Activated naive CD4-positive, alpha-beta T cell treated with anti-CD3 and anti-CD28 coated beads, Interleukin-2, amount 50 U/mL, for 72 hours (primary cell): ENCODE data around the gene DCXR. TPM values are rescaled to one million over a fixed set of nuclear protein-coding genes. Genes with fewer than 3 reads are reported as not detected.

Experiments used
- ATAC-seq, 2 donors: fragments of 150-1000 bp; cut with Tn5 transposase; 2 replicates each; pipeline ENCODE4 v1.10.0; 2021; ENCODE audit warnings: mild to moderate bottlenecking in 2 of 2, moderate library complexity in 2 of 2
- DNase-seq, 2 donors: peaks; one replicate each; pipeline ENCODE4 v3.0.0; 2021 to 2022; ENCODE audit warnings: low spot score in 2 of 2
- H3K27ac Mint-ChIP-seq, 2 donors: one replicate each; pipeline ENCODE4 v1.8.0; 2022; ENCODE audit warnings: mild to moderate bottlenecking in 2 of 2, mixed read lengths in 2 of 2
- H3K36me3 Mint-ChIP-seq, 2 donors: one replicate each; pipeline ENCODE4 v1.8.0; 2022; ENCODE audit warnings: mixed read lengths in 2 of 2
- H3K9me3 Mint-ChIP-seq, 2 donors: one replicate each; pipeline ENCODE4 v1.8.0; 2022; ENCODE audit warnings: mixed read lengths in 2 of 2
- total RNA-seq, 2 donors: library from RNA; stranded (reverse); gene quantifications; one replicate each; pipeline ENCODE4 v1.2.3, GENCODE V29; 2022

Gene DCXR
- total RNA-seq, 2 donors from 2014 or later, result 85.5 to 128 TPM

- peak within 1 kb of the TSS in 1 of 2 donors; percentile 84 for H3K27ac Mint-ChIP-seq
- no peaks in the 10 kb centered on the region for H3K9me3 Mint-ChIP-seq
- no peaks in the 10 kb centered on the region for H3K36me3 Mint-ChIP-seq
Measured at GRCh38 chr17:82022310-82022980, 15.1 kb downstream of the DCXR start, which contains the start of gene CENPX. Gene CENPX (minus strand): TSS chr17:82022878. CDS start chr17:82022861, 17 bp downstream.

GRCh38 chr17:82021900-82022309 lies 15.6 kb downstream of the DCXR start:
- Mint-ChIP-seq H3K36me3 (no peaks in the 10 kb centered on the region), H3K27ac (peak overlapping the region in 1 of 2 donors; percentile 84), H3K9me3 (no peaks in the 10 kb centered on the region)
- ATAC-seq (no peak), DNase-seq (no peak)

More at GRCh38 chr17:82022310-82022980, 15.1 kb downstream of the DCXR start, which contains the start of gene CENPX:
- DNase-seq (no peak), ATAC-seq (no peak)

- DNase-seq (peak in 1 of 2 donors; percentile 64), ATAC-seq (no peak)
- Mint-ChIP-seq H3K27ac (peak overlapping the region in 1 of 2 donors; percentile 84), H3K36me3 (no peaks in the 10 kb centered on the region), H3K9me3 (no peaks in the 10 kb centered on the region)
Measured at GRCh38 chr17:82021107-82021899, 16.2 kb downstream of the DCXR start.

- DNase-seq (no peak), ATAC-seq (no peak)
- Mint-ChIP-seq H3K9me3 (no peaks in the 10 kb centered on the region), H3K36me3 (no peaks in the 10 kb centered on the region), H3K27ac (no peak overlapping the region)
Measured at GRCh38 chr17:82020572-82021106, 16.9 kb downstream of the DCXR start.

GRCh38 chr17:82019690-82020571 lies 17.6 kb downstream of the DCXR start:
- no peaks in the 10 kb centered on the region for H3K9me3 Mint-ChIP-seq
- no peak overlapping the region for H3K27ac Mint-ChIP-seq
- DNase-seq (peak in 1 of 2 donors; percentile 87), ATAC-seq (no peak)
- no peaks in the 10 kb centered on the region for H3K36me3 Mint-ChIP-seq

GRCh38 chr17:82018989-82019689 lies 18.4 kb downstream of the DCXR start:
- ATAC-seq (no peak), DNase-seq (no peak)
- Mint-ChIP-seq H3K27ac (no peak overlapping the region), H3K36me3 (no peaks in the 10 kb centered on the region), H3K9me3 (no peaks in the 10 kb centered on the region)

GRCh38 chr17:82018152-82018988 lies 19.1 kb downstream of the DCXR start:
- DNase-seq (no peak), ATAC-seq (no peak)
- Mint-ChIP-seq H3K9me3 (no peaks in the 10 kb centered on the region), H3K36me3 (no peaks in the 10 kb centered on the region), H3K27ac (peak overlapping the region in 1 of 2 donors; percentile 56)

GRCh38 chr17:82017612-82018151 lies 19.8 kb downstream of the DCXR start:
- ATAC-seq, result no peak

GRCh38 chr17:82016875-82017459 lies 20.5 kb downstream of the DCXR start:
- H3K36me3 Mint-ChIP-seq, result no peaks in the 10 kb centered on the region

More at GRCh38 chr17:82017612-82018151, 19.8 kb downstream of the DCXR start:
- Mint-ChIP-seq H3K9me3 (no peaks in the 10 kb centered on the region), H3K36me3 (no peaks in the 10 kb centered on the region), H3K27ac (peak overlapping the region in 1 of 2 donors; percentile 56)
- no peak for DNase-seq

GRCh38 chr17:82016061-82016874 lies 21.2 kb downstream of the DCXR start:
- H3K9me3 Mint-ChIP-seq, result no peaks in the 10 kb centered on the region
- H3K36me3 Mint-ChIP-seq, result no peaks in the 10 kb centered on the region
- DNase-seq (no peak), ATAC-seq (no peak)
- H3K27ac Mint-ChIP-seq, result no peak overlapping the region

More at GRCh38 chr17:82016875-82017459, 20.5 kb downstream of the DCXR start:
- DNase-seq (no peak), ATAC-seq (no peak)
- no peaks in the 10 kb centered on the region for H3K9me3 Mint-ChIP-seq
- H3K27ac Mint-ChIP-seq, result no peak overlapping the region

- Mint-ChIP-seq H3K9me3 (no peaks in the 10 kb centered on the region), H3K27ac (no peak overlapping the region), H3K36me3 (no peaks in the 10 kb centered on the region)
- ATAC-seq, result no peak
- DNase-seq, result no peak
Measured at GRCh38 chr17:82015311-82015971, 22.1 kb downstream of the DCXR start.

GRCh38 chr17:82014971-82015310 lies 22.6 kb downstream of the DCXR start:
- ATAC-seq, result no peak
- no peak overlapping the region for H3K27ac Mint-ChIP-seq
- no peaks in the 10 kb centered on the region for H3K9me3 Mint-ChIP-seq
- no peak for DNase-seq
- no peaks in the 10 kb centered on the region for H3K36me3 Mint-ChIP-seq

GRCh38 chr17:82014432-82014831 lies 23.1 kb downstream of the DCXR start:
- H3K27ac Mint-ChIP-seq, result peak overlapping the region in 1 of 2 donors; percentile 51
- H3K9me3 Mint-ChIP-seq, result no peaks in the 10 kb centered on the region
- DNase-seq, result no peak
- no peak for ATAC-seq
- H3K36me3 Mint-ChIP-seq, result no peaks in the 10 kb centered on the region
